CD4-positive, alpha-beta T cell (primary cell): ENCODE data around the gene PTOV1. TPM values are rescaled to one million over a fixed set of nuclear protein-coding genes. Genes with fewer than 3 reads are reported as not detected.

Experiments
- ATAC-seq: fragments of 200-7000 bp; cut with Tn5 transposase; one replicate; pipeline ENCODE4 v1.10.0; 2022; ENCODE audit warnings: mild to moderate bottlenecking; ENCODE audit not compliant: poor library complexity
- CTCF ChIA-PET: fragments of 350-600 bp; sonication (Branson Sonifier 250); formaldehyde crosslinking; loops from one replicate; lab custom pipeline; 2021; ENCODE audit warnings: antibody characterized with exemption, inconsistent platforms; lab: Charles Lee
- POLR2A ChIA-PET: fragments of 350-600 bp; sonication (Branson Sonifier 250); formaldehyde crosslinking; loops from one replicate; lab custom pipeline; 2021; ENCODE audit warnings: antibody characterized with exemption, inconsistent platforms; lab: Charles Lee
- DNase-seq, 14 experiments: peaks; one replicate each; pipeline ENCODE4 v3.0.0-alpha.2; 2013 to 2020; ENCODE audit warnings: mixed read lengths in 2 of 14
- H3K27ac ChIP-seq, 2 donors: one replicate each; pipeline versions ENCODE4 v1.5.1 to v1.7.0; 2013; ENCODE audit warnings: low read length in 2 of 2, low read depth in 1 of 2, mild to moderate bottlenecking in 1 of 2
- H3K27me3 ChIP-seq, 2 experiments: 1 replicate in 1 of 2; 2 replicates in 1 of 2; pipeline versions ENCODE4 v1.6.1 to v1.7.0; 2013; ENCODE audit warnings: low read length in 2 of 2, control low read depth in 1 of 2, mild to moderate bottlenecking in 1 of 2, moderate library complexity in 1 of 2; ENCODE audit not compliant: insufficient read depth in 2 of 2, control insufficient read depth in 1 of 2
- H3K36me3 ChIP-seq: one replicate; pipeline ENCODE4 v1.6.1; 2013; ENCODE audit warnings: low read length, control low read depth; ENCODE audit not compliant: insufficient read depth
- H3K4me1 ChIP-seq: one replicate; pipeline ENCODE4 v1.6.1; 2013; ENCODE audit warnings: low read length, control low read depth; ENCODE audit not compliant: insufficient read depth
- H3K4me3 ChIP-seq: one replicate; pipeline ENCODE4 v1.5.1; 2013; ENCODE audit warnings: mild to moderate bottlenecking, low read length, moderate library complexity
- H3K9me3 ChIP-seq, 2 experiments: 1 replicate in 1 of 2; 2 replicates in 1 of 2; pipeline versions ENCODE4 v1.6.1 to v1.7.0; 2013; ENCODE audit warnings: low read length in 2 of 2, mild to moderate bottlenecking in 2 of 2, control low read depth in 1 of 2, moderate library complexity in 1 of 2; ENCODE audit not compliant: control insufficient read depth in 1 of 2, insufficient read depth in 1 of 2
- H3K27ac Mint-ChIP-seq: one replicate; pipeline ENCODE4 v1.8.0; 2020; ENCODE audit warnings: mixed read lengths
- H3K27me3 Mint-ChIP-seq: one replicate; pipeline ENCODE4 v1.8.0; 2021; ENCODE audit warnings: mixed read lengths
- H3K36me3 Mint-ChIP-seq: one replicate; pipeline ENCODE4 v1.8.0; 2021; ENCODE audit warnings: low read depth, mixed read lengths
- H3K4me1 Mint-ChIP-seq: one replicate; pipeline ENCODE4 v1.8.0; 2021; ENCODE audit warnings: low read depth, mixed read lengths
- H3K4me3 Mint-ChIP-seq: one replicate; pipeline ENCODE4 v1.8.0; 2020; ENCODE audit warnings: mild to moderate bottlenecking, mixed read lengths
- H3K9me3 Mint-ChIP-seq: one replicate; pipeline ENCODE4 v1.8.0; 2020; ENCODE audit warnings: mixed read lengths
- CTCF ChIP-seq: fragments of 200-600 bp; IDR thresholded peaks from one replicate; pipeline ENCODE4 v1.8.0; 2022; ENCODE audit warnings: antibody characterized with exemption, mild to moderate bottlenecking
- intact Hi-C, 2 experiments: fragments of 100-400 bp; cut with DNase I in 1 of 2; cut with micrococcal nuclease in 1 of 2; formaldehyde crosslinking; loops; one replicate each; pipeline versions ENCODE4 v1.15.1 to v1.9.0; 2023 to 2025; cut with DNase I, micrococcal nuclease
- total RNA-seq, 174 experiments: library from RNA in 2 of 174; stranded (reverse) in 2 of 174; gene quantifications; one replicate each; pipeline ENCODE4 v1.2.3 and lab custom pipeline; 2021 to 2026

Gene PTOV1
- total RNA-seq, 2 experiments from 2014 or later: 127 to 134 TPM

GRCh38 chr19:49855676-49856573, 5.0 kb downstream of the PTOV1 start:
- Mint-ChIP-seq H3K4me3 (peak overlapping the region; percentile 68), H3K27me3 (no peaks in the 10 kb centered on the region), H3K36me3 (peaks cover 34% of the 10 kb centered on the region), H3K27ac (peak overlapping the region; percentile 44), H3K4me1 (peaks cover 14% of the 10 kb centered on the region), H3K9me3 (no peaks in the 10 kb centered on the region)
- POLR2A ChIA-PET: interaction anchor here (1.6 kb wide), 1 partner anchor 14 kb away, joined by 3 read pairs; no protein-coding TSS in a partner anchor
- Histone ChIP-seq H3K27ac (no peak overlapping the region), H3K9me3 (peaks cover 0 to 3% of the 10 kb centered on the region in 2 experiments), H3K36me3 (peaks cover 44% of the 10 kb centered on the region), H3K4me1 (peaks cover 26% of the 10 kb centered on the region), H3K4me3 (no peak overlapping the region), H3K27me3 (no peaks in the 10 kb centered on the region)
- no peak for TF ChIP-seq CTCF
- intact Hi-C loops: no loop called here
- CTCF ChIA-PET: no interaction called here
- DNase-seq (no peak), ATAC-seq (no peak)

- Mint-ChIP-seq H3K4me3 (no peak overlapping the region), H3K9me3 (no peaks in the 10 kb centered on the region), H3K27me3 (no peaks in the 10 kb centered on the region), H3K36me3 (peaks cover 38% of the 10 kb centered on the region), H3K27ac (no peak overlapping the region), H3K4me1 (peaks cover 14% of the 10 kb centered on the region)
- H3K36me3 ChIP-seq: peaks cover 49% of the 10 kb centered on the region
- H3K27ac ChIP-seq: no peak overlapping the region
- ATAC-seq (no peak), DNase-seq (no peak)
- H3K9me3 ChIP-seq: peaks cover 0 to 3% of the 10 kb centered on the region in 2 experiments
- peaks cover 26% of the 10 kb centered on the region for H3K4me1 ChIP-seq
- no peak overlapping the region for H3K4me3 ChIP-seq
- POLR2A ChIA-PET: no interaction called here
- TF ChIP-seq CTCF: no peak
- intact Hi-C loops: no loop called here
- CTCF ChIA-PET: no interaction called here
- H3K27me3 ChIP-seq: no peaks in the 10 kb centered on the region
These were observed 5.6 kb downstream of the PTOV1 start for GRCh38 chr19:49856574-49857021.

GRCh38 chr19:49857061-49857837, 6.3 kb downstream of the PTOV1 start:
- Mint-ChIP-seq H3K4me1 (peaks cover 10% of the 10 kb centered on the region), H3K9me3 (no peaks in the 10 kb centered on the region), H3K27me3 (no peaks in the 10 kb centered on the region), H3K36me3 (peaks cover 33% of the 10 kb centered on the region), H3K4me3 (no peak overlapping the region), H3K27ac (no peak overlapping the region)
- Histone ChIP-seq H3K36me3 (peaks cover 54% of the 10 kb centered on the region), H3K27me3 (no peaks in the 10 kb centered on the region), H3K4me3 (no peak overlapping the region), H3K4me1 (peaks cover 20% of the 10 kb centered on the region), H3K27ac (no peak overlapping the region), H3K9me3 (peaks cover 0 to 3% of the 10 kb centered on the region in 2 experiments)
- CTCF ChIA-PET: no interaction called here
- intact Hi-C loops: no loop called here
- TF ChIP-seq CTCF: no peak
- no peak for ATAC-seq
- POLR2A ChIA-PET: interaction anchor here (1.0 to 1.4 kb wide), 2 partner anchors 9 to 11 kb away, joined by 3 to 5 read pairs; no protein-coding TSS in a partner anchor
- no peak for DNase-seq
